Globus pallidus (tissue), 1 donor: Measurements from ENCODE around the gene ABCG1.

Experiments used
- DNase-seq: peaks from one replicate; pipeline ENCODE4 v3.0.0-alpha.2; 2015; ENCODE audit warnings: low spot score

The ABCG1 gene

GRCh38 chr21:42306366-42307035 is 87.6 kb downstream of the ABCG1 start:
- no peak for DNase-seq

DNA sequence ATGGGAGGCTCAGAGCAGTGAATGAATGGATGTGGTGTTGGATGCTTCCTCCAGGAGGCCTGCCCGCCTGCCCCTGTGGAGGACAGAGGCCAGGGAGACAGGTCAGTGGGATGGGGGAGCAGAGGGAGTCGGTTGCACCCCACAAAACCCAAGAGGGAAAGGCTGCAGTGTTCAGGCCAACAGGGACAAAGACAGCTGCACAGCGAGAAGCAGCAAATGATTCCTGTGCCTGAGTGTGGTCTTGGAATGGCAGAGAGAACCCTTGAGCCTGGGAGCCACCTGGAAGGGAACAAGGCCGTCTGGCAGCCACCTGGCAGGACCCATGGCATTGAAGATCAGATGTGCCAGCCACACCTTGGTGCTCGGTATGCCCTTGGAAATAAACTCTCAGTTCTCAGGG is 88.2 kb downstream of the ABCG1 start:
- no peak for DNase-seq

DNA sequence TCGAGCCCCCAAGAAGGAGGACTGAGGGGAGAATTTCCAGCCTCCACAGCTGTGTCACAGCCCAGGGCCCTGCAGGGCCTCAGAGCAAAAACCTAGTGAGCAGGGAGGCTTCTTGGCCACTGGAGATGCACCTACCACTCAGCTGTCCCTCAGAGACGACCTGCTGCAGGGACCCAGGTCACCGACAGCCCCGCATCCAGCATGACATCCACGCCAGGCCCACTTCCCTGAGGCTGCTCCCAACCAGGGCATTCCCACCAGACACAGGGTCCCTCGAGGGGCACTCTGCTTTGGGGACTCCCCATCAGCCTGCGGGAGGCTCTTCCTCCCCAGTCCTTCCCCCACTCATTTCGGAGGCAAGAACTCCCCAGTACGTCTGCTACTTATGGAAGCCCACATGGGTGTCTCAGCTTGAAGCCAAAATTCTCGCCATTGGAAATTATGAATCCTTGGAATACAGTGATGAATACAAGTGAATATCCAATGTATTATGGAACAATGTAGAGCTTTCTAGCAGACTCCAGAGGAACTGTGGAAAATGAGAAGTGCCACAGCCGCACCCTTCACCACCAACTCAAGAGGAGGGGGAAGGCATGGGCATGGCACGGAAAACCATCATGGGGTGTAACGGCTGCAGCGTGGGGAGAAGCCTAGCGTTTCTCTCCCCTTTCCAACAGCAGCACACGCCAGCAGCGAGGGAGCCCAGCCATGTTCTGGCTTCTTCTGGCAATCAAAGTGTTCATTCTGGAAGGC is 89.4 kb downstream of the ABCG1 start:
- DNase-seq: no peak

DNA sequence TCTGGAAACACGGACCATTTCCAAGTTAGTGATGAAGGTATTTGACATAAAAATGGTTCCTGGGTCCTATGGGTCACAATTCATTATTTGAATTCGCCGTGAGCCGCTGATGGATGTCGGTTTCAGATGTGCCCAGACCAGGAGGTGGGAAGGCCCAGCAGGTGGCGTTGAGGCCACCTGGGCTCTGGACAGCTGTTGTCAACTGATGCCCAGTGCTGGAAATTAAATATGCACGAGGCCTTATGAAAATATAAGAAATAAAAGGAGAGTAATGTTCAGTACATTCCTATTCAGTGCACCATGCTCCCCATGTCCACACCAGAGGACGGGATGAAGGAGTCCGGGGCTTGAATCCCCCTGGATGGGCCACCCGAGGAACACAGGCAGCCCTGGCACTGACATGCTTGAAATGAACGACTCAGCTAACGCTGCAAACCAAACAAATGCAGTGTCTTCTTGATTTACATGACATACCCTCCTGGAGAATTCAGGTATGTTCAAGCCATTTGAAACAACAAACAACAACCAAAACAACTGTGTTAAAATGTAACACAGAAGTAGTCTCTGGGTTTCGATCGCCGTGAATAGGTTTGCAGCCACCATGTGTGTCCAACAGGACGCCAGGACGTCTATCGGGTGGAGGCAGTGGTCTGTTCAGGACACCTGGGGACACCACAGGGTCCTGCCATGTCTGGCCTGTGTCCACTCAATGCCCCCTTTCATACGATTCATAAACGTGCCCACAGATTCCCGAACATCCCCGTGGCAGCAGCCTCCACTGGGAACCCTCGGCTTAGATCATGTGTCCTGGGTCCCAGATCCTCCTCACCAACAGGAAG is 90.2 kb downstream of the ABCG1 start:
- no peak for DNase-seq

GRCh38 chr21:42309753-42310213 is 90.8 kb downstream of the ABCG1 start:
- no peak for DNase-seq

DNA sequence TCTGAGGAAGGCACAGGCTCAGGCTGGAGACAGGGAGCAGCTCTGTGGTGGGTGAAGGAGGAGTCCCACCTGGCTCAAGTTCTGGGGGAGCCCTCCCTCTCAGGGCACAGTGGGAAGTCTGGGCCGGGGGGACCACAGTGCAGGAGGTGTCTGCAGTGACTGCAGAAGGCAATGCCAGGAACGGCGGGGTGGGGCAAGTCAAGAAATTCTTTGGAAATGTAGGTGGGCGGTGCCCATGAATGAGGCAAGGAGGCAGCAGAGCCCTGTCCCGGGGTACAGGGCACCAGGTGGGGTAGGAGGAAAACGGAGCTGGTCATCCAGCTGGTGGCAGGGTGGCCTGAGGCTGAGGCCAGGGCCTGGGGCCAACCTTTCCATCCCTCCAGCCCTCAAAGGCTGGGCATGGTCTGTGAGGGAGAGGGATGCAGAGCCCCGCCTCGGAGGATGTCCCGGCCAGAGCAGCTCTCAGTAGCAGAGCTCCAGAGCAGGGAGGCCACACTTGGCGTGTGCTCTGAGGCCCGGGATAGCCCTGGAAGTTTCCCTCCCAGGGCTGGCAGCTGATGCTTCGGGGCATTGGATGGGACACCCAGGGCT is 91.6 kb downstream of the ABCG1 start:
- no peak for DNase-seq

DNA sequence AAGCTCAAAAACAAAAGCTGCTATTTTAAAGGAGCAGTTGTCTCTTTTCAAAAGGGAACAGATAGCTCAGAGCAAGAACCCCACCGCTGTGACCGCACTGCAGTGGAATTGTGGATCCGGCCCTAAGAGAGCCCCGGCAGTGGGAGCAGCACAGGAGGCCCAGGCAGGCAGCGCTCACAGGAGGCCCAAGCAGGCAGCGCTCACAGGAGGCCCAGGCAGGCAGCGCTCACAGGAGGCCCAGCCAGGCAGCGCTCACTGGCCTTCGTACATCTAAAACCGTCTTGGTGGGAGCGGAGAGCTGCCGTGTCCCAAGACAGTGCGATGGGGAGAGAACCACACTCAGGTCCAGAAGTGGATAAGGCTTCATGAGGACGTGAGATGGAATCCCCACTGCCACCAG is 92.2 kb downstream of the ABCG1 start:
- DNase-seq: no peak

- DNase-seq: no peak
These were observed 93.1 kb downstream of the ABCG1 start for GRCh38 chr21:42311816-42312625.

- no peak for DNase-seq
These were observed 93.7 kb downstream of the ABCG1 start for GRCh38 chr21:42312626-42313104.

GRCh38 chr21:42313501-42313969 is 94.6 kb downstream of the ABCG1 start:
- no peak for DNase-seq

GRCh38 chr21:42314616-42315295 is 95.8 kb downstream of the ABCG1 start:
- DNase-seq: no peak

GRCh38 chr21:42315296-42315891 is 96.5 kb downstream of the ABCG1 start, which contains the start of gene TFF3:
Gene TFF3 (minus strand): TSS chr21:42315409. CDS start chr21:42315374, 35 bp downstream.
- no peak for DNase-seq

GRCh38 chr21:42316891-42317290 is 98.0 kb downstream of the ABCG1 start:
- DNase-seq: no peak

DNA sequence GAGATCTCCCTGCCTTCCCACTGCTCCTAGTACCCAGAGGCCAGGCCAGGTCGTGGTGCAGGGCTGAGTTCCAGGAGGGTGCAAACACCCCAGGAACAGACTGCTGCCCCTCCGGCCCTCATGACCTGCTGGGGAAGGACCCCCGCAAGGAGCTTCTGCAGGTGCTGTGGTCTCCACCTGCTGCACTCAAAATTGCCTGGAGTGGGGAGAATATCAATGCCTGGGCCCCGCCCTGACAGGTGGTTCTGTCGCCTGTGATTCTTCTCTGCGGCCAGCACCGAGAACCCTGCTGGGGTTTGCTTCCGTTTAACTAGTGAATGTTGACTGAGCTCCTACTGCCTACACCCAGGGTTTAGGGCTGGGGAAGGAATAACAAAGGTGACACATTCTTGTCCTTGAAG is 98.4 kb downstream of the ABCG1 start:
- no peak for DNase-seq

DNA sequence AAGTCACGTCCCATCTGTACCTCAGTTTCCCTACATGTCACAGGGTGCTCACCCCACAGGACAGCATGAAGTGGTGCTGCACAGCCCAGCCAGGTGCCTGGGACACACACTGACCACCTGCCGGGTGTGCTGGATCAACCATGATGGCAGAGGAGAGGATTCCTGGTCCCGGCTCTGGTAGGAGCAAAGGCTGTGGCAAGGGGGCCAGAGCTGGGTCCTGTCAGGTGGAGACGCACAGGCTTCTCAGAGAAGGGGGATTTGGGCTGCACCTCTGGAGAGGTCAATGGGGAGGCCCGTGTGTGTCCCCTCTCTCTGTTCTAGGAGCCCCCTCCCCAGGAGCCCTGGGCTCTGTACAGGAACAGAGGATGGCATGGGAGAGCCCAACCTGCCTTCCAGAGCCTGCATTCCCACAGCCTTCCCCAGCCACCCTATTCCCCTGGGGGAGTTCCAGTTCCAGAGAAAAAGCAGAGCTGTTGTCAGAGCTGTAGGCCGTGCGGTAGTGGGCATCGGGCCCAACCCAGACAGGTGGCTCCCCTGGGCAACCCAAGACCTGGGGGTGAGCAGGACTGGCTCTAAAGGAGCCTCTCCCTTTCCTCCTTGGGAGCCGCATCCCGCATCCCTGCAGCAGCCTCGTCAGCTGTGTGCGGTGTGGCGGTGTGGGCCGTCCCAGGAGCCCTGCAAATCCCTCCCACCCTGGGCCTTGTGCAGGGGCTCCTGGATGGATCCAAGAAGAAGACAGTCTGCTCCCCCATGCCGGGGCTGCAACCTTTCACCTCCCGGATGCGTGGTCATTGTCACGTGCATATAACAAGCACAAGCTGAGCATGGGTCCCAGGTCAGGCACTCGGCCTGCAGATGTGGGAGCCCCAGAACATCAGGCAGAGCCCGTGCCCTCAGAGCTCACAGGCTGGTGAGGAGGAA is 99.1 kb downstream of the ABCG1 start:
- no peak for DNase-seq

- no peak for DNase-seq
These were observed 100.4 kb downstream of the ABCG1 start for GRCh38 chr21:42319376-42319775.

- DNase-seq: no peak
These were observed 101.1 kb downstream of the ABCG1 start for GRCh38 chr21:42319851-42320572.

- no peak for DNase-seq
These were observed 101.9 kb downstream of the ABCG1 start for GRCh38 chr21:42320791-42321190.
